H1 (cell line): ENCODE data around the gene ACTA2. TPM values are rescaled to one million over a fixed set of nuclear protein-coding genes. Genes with fewer than 3 reads are reported as not detected.

ENCODE experiments used
- CTCF ChIA-PET: fragments of 300-600 bp; sonication (Branson Sonifier 250); formaldehyde crosslinking; loops from one replicate; lab custom pipeline; 2021; ENCODE audit not compliant: partially characterized antibody; lab: Charles Lee
- POLR2A ChIA-PET: fragments of 300-600 bp; sonication (Branson Sonifier 250); formaldehyde crosslinking; loops from one replicate; lab custom pipeline; 2021; ENCODE audit warnings: inconsistent platforms; ENCODE audit not compliant: partially characterized antibody; lab: Charles Lee
- DNase-seq, 2 experiments: peaks; one replicate each; pipeline versions ENCODE4 v3.0.0 to v3.0.0-alpha.2; 2010 to 2022; ENCODE audit warnings: low spot score in 2 of 2, low read depth in 1 of 2, mixed read lengths in 1 of 2
- FAIRE-seq: peaks from 2 replicates; lab custom pipeline; 2011; peaks lifted over from hg19 to GRCh38; lab: Jason Lieb, UNC
- H2AFZ ChIP-seq: 2 replicates; pipeline ENCODE4 v1.8.1; 2012; ENCODE audit warnings: low read length, inconsistent platforms
- H2AK5ac ChIP-seq: 2 replicates; pipeline ENCODE4 v1.6.1; 2013; ENCODE audit warnings: low read depth, low read length
- H2BK120ac ChIP-seq: replicated peaks from 2 replicates; pipeline ENCODE3; 2013; ENCODE audit warnings: low read depth, low read length, inconsistent platforms
- H2BK12ac ChIP-seq: 2 replicates; pipeline ENCODE4 v1.6.1; 2013; ENCODE audit warnings: low read depth, low read length
- H2BK15ac ChIP-seq: 2 replicates; pipeline ENCODE4 v1.6.1; 2013; ENCODE audit warnings: low read length
- H2BK20ac ChIP-seq: 2 replicates; pipeline ENCODE4 v1.6.1; 2013; ENCODE audit warnings: low read length
- H2BK5ac ChIP-seq: 2 replicates; pipeline ENCODE4 v1.6.1; 2013; ENCODE audit warnings: low read depth, low read length
- H3K14ac ChIP-seq: 2 replicates; pipeline ENCODE4 v1.6.1; 2013; ENCODE audit warnings: inconsistent platforms; ENCODE audit not compliant: insufficient read length
- H3K18ac ChIP-seq: 2 replicates; pipeline ENCODE4 v1.6.1; 2013; ENCODE audit warnings: low read length; ENCODE audit errors: extremely low read depth
- H3K23ac ChIP-seq: 2 replicates; pipeline ENCODE4 v1.6.1; 2013; ENCODE audit warnings: inconsistent platforms; ENCODE audit not compliant: insufficient read length
- H3K23me2 ChIP-seq: 2 replicates; pipeline ENCODE4 v1.6.1; 2013; ENCODE audit warnings: low read depth, low read length
- H3K27ac ChIP-seq: 2 replicates; pipeline ENCODE4 v1.6.1; 2011; ENCODE audit warnings: low read depth, low read length, inconsistent platforms
- H3K27me3 ChIP-seq, 4 experiments: replicated peaks in 1 of 4; 1 replicate in 1 of 4; 2 replicates in 3 of 4; pipeline versions ENCODE4 v1.6.1 to v1.8.1; 2011 to 2013; ENCODE audit warnings: low read length in 3 of 4, mild to moderate bottlenecking in 3 of 4, inconsistent platforms in 2 of 4, mixed read lengths in 2 of 4, moderate library complexity in 1 of 4; ENCODE audit not compliant: control insufficient read depth in 3 of 4, insufficient read depth in 3 of 4; ENCODE audit errors: extremely low read depth in 1 of 4
- H3K36me3 ChIP-seq, 4 experiments: 2 replicates each; pipeline versions ENCODE4 v1.6.1 to v1.8.1; 2011 to 2013; ENCODE audit warnings: mild to moderate bottlenecking in 4 of 4, low read length in 3 of 4, moderate library complexity in 2 of 4, control low read depth in 1 of 4, inconsistent platforms in 1 of 4; ENCODE audit not compliant: insufficient read depth in 4 of 4, control insufficient read depth in 2 of 4
- H3K4ac ChIP-seq: replicated peaks from 2 replicates; pipeline ENCODE3; 2013; ENCODE audit warnings: low read length, low read depth, mixed read lengths, inconsistent platforms; ENCODE audit not compliant: insufficient read length
- H3K4me1 ChIP-seq, 4 experiments: replicated peaks in 1 of 4; 1 replicate in 1 of 4; 2 replicates in 3 of 4; pipeline versions ENCODE4 v1.6.1 to v1.8.1; 2011 to 2013; ENCODE audit warnings: low read length in 3 of 4, inconsistent platforms in 2 of 4, mixed read lengths in 1 of 4; ENCODE audit not compliant: insufficient read depth in 4 of 4, control insufficient read depth in 3 of 4
- H3K4me2 ChIP-seq, 2 experiments: 2 replicates each; pipeline versions ENCODE4 v1.6.1 to v1.8.1; 2011 to 2013; ENCODE audit warnings: low read depth in 2 of 2, low read length in 2 of 2, control low read depth in 1 of 2, inconsistent platforms in 1 of 2, mild to moderate bottlenecking in 1 of 2; ENCODE audit not compliant: insufficient read depth in 1 of 2
- H3K4me3 ChIP-seq, 4 experiments: fragments of 200-600, 300-600 bp in 1 of 4; sonication (generic), shearing (Covaris generic), sonication (Bioruptor Twin) in 1 of 4; 2 replicates each; pipeline versions ENCODE4 v1.5.1 to v1.8.1; 2011 to 2016; ENCODE audit warnings: low read length in 4 of 4, low read depth in 3 of 4, control low read depth in 2 of 4, inconsistent platforms in 2 of 4, mild to moderate bottlenecking in 2 of 4, mixed read lengths in 1 of 4, moderate library complexity in 1 of 4; ENCODE audit not compliant: insufficient read depth in 2 of 4; ENCODE audit errors: extremely low read depth in 1 of 4
- H3K56ac ChIP-seq: replicated peaks from 2 replicates; pipeline ENCODE3; 2013; ENCODE audit warnings: low read depth, mild to moderate bottlenecking, mixed read lengths, low read length, inconsistent platforms; ENCODE audit not compliant: insufficient read length
- H3K79me1 ChIP-seq: 2 replicates; pipeline ENCODE4 v1.6.1; 2013; ENCODE audit warnings: low read depth, low read length, control low read depth
- H3K79me2 ChIP-seq, 2 experiments: 2 replicates each; pipeline versions ENCODE4 v1.6.1 to v1.8.1; 2012 to 2013; ENCODE audit warnings: low read length in 2 of 2, mild to moderate bottlenecking in 2 of 2, inconsistent platforms in 1 of 2; ENCODE audit not compliant: insufficient read depth in 2 of 2, control insufficient read depth in 1 of 2
- H3K9ac ChIP-seq, 4 experiments: replicated peaks in 1 of 4; 1 replicate in 1 of 4; 2 replicates in 3 of 4; pipeline versions ENCODE4 v1.6.1 to v1.8.1; 2011 to 2013; ENCODE audit warnings: low read depth in 3 of 4, low read length in 3 of 4, control low read depth in 2 of 4, mild to moderate bottlenecking in 2 of 4, moderate library complexity in 2 of 4, inconsistent platforms in 1 of 4; ENCODE audit errors: extremely low read depth in 1 of 4
- H3K9me3 ChIP-seq, 2 experiments: 2 replicates each; pipeline versions ENCODE4 v1.6.1 to v1.8.1; 2012 to 2013; ENCODE audit warnings: mild to moderate bottlenecking in 2 of 2, moderate library complexity in 2 of 2, control low read depth in 1 of 2, inconsistent platforms in 1 of 2, low read depth in 1 of 2, low read length in 1 of 2, mixed read lengths in 1 of 2; ENCODE audit not compliant: insufficient read depth in 2 of 2
- H4K20me1 ChIP-seq, 2 experiments: replicated peaks in 1 of 2; 2 replicates each; pipeline versions ENCODE3 to v1.8.1; 2011 to 2013; ENCODE audit warnings: inconsistent platforms in 2 of 2, low read length in 2 of 2, mild to moderate bottlenecking in 1 of 2; ENCODE audit not compliant: insufficient read depth in 2 of 2, control insufficient read depth in 1 of 2
- H4K5ac ChIP-seq: 2 replicates; pipeline ENCODE4 v1.6.1; 2013; ENCODE audit warnings: low read length, low read depth, mixed read lengths, inconsistent platforms; ENCODE audit not compliant: insufficient read length
- H4K8ac ChIP-seq: 2 replicates; pipeline ENCODE4 v1.8.0; 2013; ENCODE audit warnings: mild to moderate bottlenecking, moderate library complexity, low read length, inconsistent platforms; ENCODE audit not compliant: insufficient read depth; ENCODE audit errors: extremely low read depth
- H4K91ac ChIP-seq: replicated peaks from 2 replicates; pipeline ENCODE3; 2013; ENCODE audit warnings: low read length, mixed read lengths, inconsistent platforms; ENCODE audit not compliant: insufficient read length
- ATF3 ChIP-seq: IDR thresholded peaks from 2 replicates; pipeline ENCODE4 v1.6.1; 2011; ENCODE audit warnings: low read depth, mild to moderate bottlenecking, low read length; ENCODE audit not compliant: insufficient read depth
- CREB1 ChIP-seq: IDR thresholded peaks from 2 replicates; pipeline ENCODE4 v1.6.1; 2012; ENCODE audit warnings: inconsistent platforms
- FOSL1 ChIP-seq: IDR thresholded peaks from 2 replicates; pipeline ENCODE4 v1.6.1; 2011; ENCODE audit warnings: mild to moderate bottlenecking, low read depth, low read length, moderate library complexity; ENCODE audit not compliant: insufficient read depth
- HDAC6 ChIP-seq: IDR thresholded peaks from one replicate; pipeline ENCODE4 v1.7.1; 2012; ENCODE audit warnings: low read depth, mild to moderate bottlenecking, inconsistent platforms, low read length, moderate library complexity
- JUN ChIP-seq: IDR thresholded peaks from 2 replicates; pipeline ENCODE4 v1.6.1; 2011; ENCODE audit warnings: low read depth, mild to moderate bottlenecking, improper control_type of control experiment, low read length
- KDM1A ChIP-seq: fragments of 200-600, 300-600 bp; sonication (generic); IDR thresholded peaks from 2 replicates; pipeline ENCODE4 v1.7.1; 2016; ENCODE audit warnings: mild to moderate bottlenecking, low read length, borderline replicate concordance
- MAX ChIP-seq: IDR thresholded peaks from 2 replicates; pipeline ENCODE4 v1.6.1; 2012; ENCODE audit warnings: inconsistent platforms
- NANOG ChIP-seq: IDR thresholded peaks from 2 replicates; pipeline ENCODE4 v1.6.1; 2011; ENCODE audit warnings: low read length, low read depth, mild to moderate bottlenecking, inconsistent platforms; ENCODE audit not compliant: insufficient read depth, poor library complexity, severe bottlenecking
- RNF2 ChIP-seq: fragments of 200-900, 300-1000 bp; sonication (generic); IDR thresholded peaks from 2 replicates; pipeline ENCODE4 v1.7.1; 2016; ENCODE audit warnings: borderline replicate concordance, low read depth, mild to moderate bottlenecking, antibody characterized with exemption, low read length; ENCODE audit not compliant: poor library complexity, severe bottlenecking; ENCODE audit errors: missing control alignments
- SIRT6 ChIP-seq: IDR thresholded peaks from one replicate; pipeline ENCODE4 v1.7.1; 2012; ENCODE audit warnings: low read length, inconsistent platforms
- SIX5 ChIP-seq: IDR thresholded peaks from 2 replicates; pipeline ENCODE4 v1.6.1; 2011; ENCODE audit warnings: mild to moderate bottlenecking, low read depth, low read length
- SP1 ChIP-seq: IDR thresholded peaks from 2 replicates; pipeline ENCODE4 v1.6.1; 2011; ENCODE audit warnings: low read depth, low read length
- SP2 ChIP-seq: IDR thresholded peaks from 2 replicates; pipeline ENCODE4 v1.6.1; 2012; ENCODE audit warnings: mild to moderate bottlenecking, low read length, inconsistent platforms
- WGBS, 2 experiments: shearing (Covaris generic) in 1 of 2; methylation state at CpG; one replicate each; pipeline versions ENCODE4 v1.1.6 to v1.1.7; 2013 to 2015; ENCODE audit warnings: low lambda C conversion rate in 2 of 2, mixed read lengths in 2 of 2, inconsistent platforms in 1 of 2, low coverage in 1 of 2, missing lambda C conversion rate in 1 of 2; ENCODE audit not compliant: insufficient replicate concordance in 2 of 2, insufficient coverage in 1 of 2, insufficient read length in 1 of 2; ENCODE audit errors: extremely low coverage in 1 of 2, missing lambda C conversion rate in 1 of 2; 5-methylcytosine and 5-hydroxymethylcytosine counted together
- polyA plus RNA-seq, 7 experiments: library from polyadenylated mRNA; depleted of rRNA in 3 of 7; stranded (reverse) in 5 of 7; unstranded in 2 of 7; fragments of >200 nt in 5 of 7; fragments of 200-250 nt in 2 of 7; gene quantifications; 1 replicate in 5 of 7; 2 replicates in 1 of 7; 4 replicates in 1 of 7; pipeline versions ENCODE4 v1.2.1 to v1.2.3, GENCODE V29; 2011 to 2013; ENCODE audit warnings: missing spikeins in 2 of 7, mixed read lengths in 2 of 7
- total RNA-seq: library from RNA; stranded (reverse); fragmentation: NEBNext Ultra II Directional; extraction: Animal tissue kit (Norgen Biotek cat#: 25700); gene quantifications from 2 replicates; pipeline ENCODE4 v1.2.1, GENCODE V29; 2021

Gene ACTA2
- total and polyA plus RNA-seq, 2 of the 8 experiments (the other 6 are each of a cell fraction or from before 2014, with no cell fraction given) = 3.5 to 8.9 TPM

GRCh38 chr10:88960802-88961201 is 8.2 kb upstream of the ACTA2 start:
- Histone ChIP-seq H3K27me3 (no peaks in the 10 kb centered on the region), H4K5ac (no peak overlapping the region), H2BK20ac (no peak overlapping the region), H2BK120ac (no peak overlapping the region), H3K4ac (no peak overlapping the region), H4K8ac (no peak overlapping the region), H3K18ac (no peak overlapping the region), H3K23me2 (no peaks in the 10 kb centered on the region), H2BK12ac (no peak overlapping the region), H4K91ac (no peak overlapping the region), H3K56ac (no peak overlapping the region), H3K4me2 (no peak overlapping the region), H3K14ac (no peak overlapping the region), H2AK5ac (no peak overlapping the region), H2AFZ (no peak overlapping the region), H3K9me3 (no peaks in the 10 kb centered on the region), H3K79me2 (no peaks in the 10 kb centered on the region), H3K27ac (no peak overlapping the region), H2BK15ac (no peak overlapping the region), H3K4me3 (no peak overlapping the region), H2BK5ac (no peak overlapping the region), H3K9ac (no peak overlapping the region), H3K36me3 (no peaks in the 10 kb centered on the region), H3K4me1 (no peaks in the 10 kb centered on the region), H3K79me1 (no peaks in the 10 kb centered on the region), H3K23ac (no peak overlapping the region), H4K20me1 (no peaks in the 10 kb centered on the region)
- CTCF ChIA-PET = interaction anchor here (1.0 to 1.5 kb wide), 4 partner anchors 26 to 150 kb away, joined by 3 to 9 read pairs (median 4); no protein-coding TSS in a partner anchor
- TF ChIP-seq KDM1A = no peak
- no peak for TF ChIP-seq SIRT6
- TF ChIP-seq HDAC6 = no peak
- TF ChIP-seq JUN = no peak
- TF ChIP-seq MAX = no peak
- TF ChIP-seq NANOG = no peak
- no peak for TF ChIP-seq CREB1
- TF ChIP-seq SP2 = no peak
- TF ChIP-seq ATF3 = no peak
- no peak for TF ChIP-seq FOSL1
- no peak for TF ChIP-seq SIX5
- TF ChIP-seq SP1 = no peak
- TF ChIP-seq RNF2 = no peak
- POLR2A ChIA-PET = no interaction called here
- FAIRE-seq (no peak), DNase-seq (no peak)
- 100% methylated on average over 1 of the region's 1 CpG; no CpG with 5 or more reads in 1 of the 2 experiments for WGBS, 2 experiments
